GM18520 (cell line): ENCODE measurements around the gene CNPY4.
"Not testable (repeated sequence)": the region's sequence is repeated elsewhere in the genome, so short reads cannot be mapped to it uniquely, and the experiment has no call there.

Experiments used
- ATAC-seq: cut with Tn5 transposase; IDR thresholded peaks from one replicate; pipeline ENCODE4 v1.9.1; 2021; ENCODE audit not compliant: unreplicated experiment

The CNPY4 gene

GRCh38 chr7:100146350-100146749 lies 26.9 kb downstream of the CNPY4 start:
- not testable (repeated sequence) for ATAC-seq

GRCh38 chr7:100147278-100147677 lies 27.8 kb downstream of the CNPY4 start:
- no peak for ATAC-seq

- no peak for ATAC-seq
These were observed 28.8 kb downstream of the CNPY4 start for GRCh38 chr7:100148225-100148558.

DNA sequence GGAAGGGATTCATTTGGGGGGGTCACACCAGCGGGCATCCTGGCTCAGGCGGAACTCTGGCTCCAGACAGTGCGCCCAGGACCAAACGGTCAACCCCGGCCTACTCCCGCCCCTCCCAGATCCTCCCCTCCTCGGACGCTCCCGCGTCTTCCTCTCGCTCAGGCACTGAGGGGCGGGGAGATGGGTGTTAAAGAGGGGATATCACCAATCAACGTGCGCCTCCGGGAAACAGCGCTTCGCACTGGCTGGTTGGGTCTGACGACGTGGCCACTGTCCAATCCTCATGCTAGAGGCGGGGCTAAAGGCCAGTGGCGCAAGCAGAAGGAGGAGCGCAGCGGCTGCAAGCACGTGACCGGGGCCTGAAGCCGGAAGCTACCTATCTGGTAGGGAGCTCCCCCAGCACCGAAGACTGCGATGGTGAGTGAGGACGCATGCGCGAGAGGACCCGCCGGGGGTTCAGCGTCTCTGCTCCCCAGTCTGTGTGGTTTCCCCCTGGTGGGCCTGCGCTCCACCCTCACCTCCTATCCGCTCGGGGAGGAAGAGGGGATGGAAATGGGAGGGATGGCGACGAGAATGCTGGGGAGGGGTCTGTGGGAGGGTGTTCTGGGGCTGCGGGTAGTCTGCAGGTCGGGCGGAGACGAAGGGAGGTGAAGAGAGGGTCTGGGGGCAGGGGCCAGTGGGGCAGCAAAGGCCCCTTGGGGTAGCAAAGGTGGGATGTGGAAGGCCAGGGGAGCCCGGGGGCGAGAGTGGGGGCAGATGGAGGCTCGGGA lies 29.3 kb downstream of the CNPY4 start, which contains the start of gene LAMTOR4:
TSS of gene LAMTOR4 (plus strand) at position 360 of the 770 bp plus-strand sequence. CDS start at position 415, 55 bp downstream.
- peak; percentile 99 for ATAC-seq

- ATAC-seq = no peak
These were observed 33.0 kb downstream of the CNPY4 start for GRCh38 chr7:100152404-100152803.

DNA sequence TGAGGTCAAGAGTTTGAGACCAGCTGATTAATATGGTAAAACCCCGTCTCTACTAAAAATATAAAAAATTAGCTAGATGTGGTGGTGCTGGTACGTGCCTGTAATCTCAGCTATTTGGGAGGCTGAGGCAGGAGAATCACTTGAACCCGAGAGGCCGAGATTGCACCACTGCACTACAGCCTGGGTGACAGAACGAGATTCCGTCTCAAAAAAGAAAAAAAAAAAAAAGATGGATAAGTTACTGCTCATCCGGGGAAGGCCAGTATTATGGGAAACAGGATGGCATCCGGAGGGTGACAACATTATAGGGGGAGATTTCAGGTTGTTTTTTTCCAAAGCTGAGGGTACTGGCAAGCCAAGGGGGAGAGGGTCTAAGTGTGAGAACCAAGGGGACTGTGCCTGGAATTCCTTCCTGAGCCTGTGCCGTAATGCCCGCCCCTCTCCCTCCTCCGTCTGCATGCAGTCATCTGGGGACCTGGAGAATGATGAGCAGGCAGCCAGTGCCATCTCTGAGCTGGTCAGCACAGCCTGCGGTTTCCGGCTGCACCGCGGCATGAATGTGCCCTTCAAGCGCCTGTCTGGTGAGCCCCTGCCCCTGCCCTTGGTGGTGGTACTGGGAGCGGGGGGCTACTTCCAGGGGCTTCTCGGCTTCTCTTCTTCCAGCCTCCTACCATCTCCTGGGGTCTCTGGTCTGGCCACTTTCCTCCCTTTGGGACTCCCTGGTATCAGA lies 33.7 kb downstream of the CNPY4 start:
- ATAC-seq = no peak

DNA sequence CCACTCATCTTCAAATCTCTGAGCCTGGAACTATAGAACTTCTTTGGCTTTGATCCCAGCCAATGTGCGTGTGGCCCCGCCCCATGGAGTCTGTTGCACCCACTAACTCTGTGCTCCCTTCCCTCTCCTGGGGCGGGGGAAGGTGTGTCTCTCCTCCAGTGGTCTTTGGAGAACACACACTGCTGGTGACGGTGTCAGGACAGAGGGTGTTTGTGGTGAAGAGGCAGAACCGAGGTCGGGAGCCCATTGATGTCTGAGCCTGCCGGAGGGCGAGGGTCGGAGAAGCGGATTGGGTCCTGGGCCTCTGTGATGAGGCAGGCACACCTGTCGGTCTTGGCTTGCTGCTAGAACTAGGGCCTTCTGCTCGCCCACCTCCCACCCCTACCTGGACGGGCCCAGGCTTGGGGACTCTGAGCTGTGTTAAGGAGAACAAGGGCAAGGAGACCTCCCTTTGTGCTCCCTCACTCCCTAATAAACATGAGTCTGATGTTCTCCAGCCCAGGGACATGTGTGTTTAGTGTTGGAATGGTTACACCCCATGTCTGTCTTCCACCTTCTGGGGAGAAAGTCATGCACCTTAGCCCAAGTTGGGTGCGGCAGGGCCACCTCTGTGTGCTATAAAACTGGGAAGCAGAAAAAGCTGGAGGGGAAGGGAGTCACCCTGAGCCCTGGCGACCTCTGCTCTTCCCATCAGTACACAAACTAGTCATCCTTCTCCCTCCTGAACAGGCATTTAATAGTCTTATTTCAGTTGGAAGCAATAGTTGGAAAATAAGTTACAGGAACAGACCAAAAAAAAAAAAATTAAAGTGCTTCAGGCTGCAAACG lies 34.5 kb downstream of the CNPY4 start:
- no peak for ATAC-seq

- ATAC-seq = no peak
These were observed 35.4 kb downstream of the CNPY4 start for GRCh38 chr7:100154651-100155491.

- no peak for ATAC-seq
These were observed 36.3 kb downstream of the CNPY4 start for GRCh38 chr7:100155553-100156317.

DNA sequence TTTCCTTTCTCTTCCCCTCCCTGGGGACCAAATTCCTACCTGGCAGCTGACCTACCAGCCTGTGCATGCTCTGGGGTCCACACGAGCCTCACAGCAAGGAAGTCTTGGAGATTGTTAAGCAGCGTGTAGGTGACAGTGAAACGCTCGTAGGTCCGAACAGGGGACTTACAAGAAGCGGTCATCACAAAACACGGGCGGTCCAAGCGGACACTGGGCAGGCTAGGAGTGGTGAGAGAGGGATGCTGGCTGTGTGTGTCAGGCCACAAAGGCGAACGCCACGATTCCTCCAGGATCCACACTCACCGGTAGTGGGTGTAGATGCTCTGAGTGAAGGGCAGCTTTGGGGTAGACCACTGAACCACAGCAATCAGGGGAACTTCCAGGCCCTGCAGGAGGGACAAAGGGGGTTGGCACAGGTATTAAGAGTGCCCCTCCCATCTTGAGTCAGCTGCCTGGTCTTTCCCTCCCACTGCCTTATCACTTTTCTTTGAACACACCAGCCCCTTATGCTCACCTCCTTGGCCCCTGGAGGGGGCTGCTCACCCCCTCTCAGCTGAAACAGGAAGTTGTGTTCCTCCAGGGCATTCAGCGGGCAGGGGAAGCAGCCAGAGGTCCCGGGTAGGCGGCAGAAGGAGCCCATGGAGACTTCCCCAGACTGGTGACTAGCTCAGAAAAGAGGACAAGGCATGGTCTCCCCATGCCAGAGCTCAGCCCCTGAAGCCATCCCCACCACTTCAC lies 37.1 kb downstream of the CNPY4 start:
- no peak for ATAC-seq

DNA sequence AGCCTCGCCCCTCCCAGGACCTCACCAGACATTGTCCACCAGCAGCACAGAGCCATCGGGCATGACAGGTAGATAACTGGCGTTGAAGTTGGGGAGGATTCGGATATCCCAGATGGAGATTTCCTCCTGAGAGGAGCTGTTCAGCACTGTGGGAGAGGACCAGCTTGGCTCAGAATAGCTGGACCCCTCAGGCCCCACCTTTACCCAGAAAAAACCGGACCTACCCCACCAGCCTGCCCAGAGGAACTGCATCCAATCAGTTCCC lies 37.6 kb downstream of the CNPY4 start:
- no peak for ATAC-seq

- ATAC-seq = no peak
These were observed 38.1 kb downstream of the CNPY4 start for GRCh38 chr7:100157334-100158228.

DNA sequence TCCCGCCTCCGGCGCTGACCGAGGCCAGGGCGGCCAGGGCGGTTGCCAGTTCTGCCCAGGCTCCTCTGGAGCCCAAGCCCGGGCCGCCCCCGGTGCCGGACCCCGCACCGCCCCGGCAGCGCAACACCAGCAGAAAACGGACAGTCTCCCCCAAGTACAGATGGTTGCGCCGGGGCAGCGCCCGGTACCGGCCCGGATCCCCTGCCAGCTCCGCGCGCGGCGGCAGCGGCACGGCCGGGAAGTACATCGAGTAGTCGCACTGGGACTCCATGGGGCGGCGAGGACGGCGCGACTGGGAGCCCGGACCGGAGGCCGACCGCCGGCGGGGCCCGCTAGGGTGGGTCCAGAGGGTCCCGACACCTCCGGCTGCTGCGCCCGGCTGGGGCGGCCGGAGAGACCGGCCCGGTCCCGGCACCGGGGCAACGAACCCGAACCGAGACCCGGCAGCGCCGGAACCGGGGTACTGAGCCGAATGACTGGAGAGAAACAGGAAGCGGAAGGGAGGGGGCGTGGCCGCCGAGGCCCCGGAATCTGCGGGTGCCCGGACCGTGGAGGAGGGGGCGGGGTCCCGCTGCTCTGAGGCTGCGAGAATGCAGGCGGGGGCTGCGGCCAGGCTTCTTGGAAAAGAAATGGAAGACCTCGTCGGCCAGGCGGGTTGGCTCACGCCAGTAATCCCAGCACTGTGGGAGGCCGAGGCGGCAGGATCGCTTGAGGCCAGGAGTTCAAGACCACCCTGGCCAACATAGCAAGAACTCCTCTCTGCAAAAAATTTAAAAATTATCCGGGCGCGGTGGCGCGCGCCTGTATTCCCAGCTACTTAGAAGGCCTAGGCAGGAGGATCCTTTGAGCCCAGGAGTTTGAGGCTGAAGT lies 39.0 kb downstream of the CNPY4 start, which contains the start of gene TRAPPC14:
TSS of gene TRAPPC14 (minus strand) at position 495 of the 870 bp plus-strand sequence. CDS start at position 271, 224 bp downstream.
- peak; percentile 75 for ATAC-seq

GRCh38 chr7:100159099-100159623 lies 39.7 kb downstream of the CNPY4 start:
- ATAC-seq = no peak

- no peak for ATAC-seq
These were observed 40.6 kb downstream of the CNPY4 start for GRCh38 chr7:100160067-100160466.

DNA sequence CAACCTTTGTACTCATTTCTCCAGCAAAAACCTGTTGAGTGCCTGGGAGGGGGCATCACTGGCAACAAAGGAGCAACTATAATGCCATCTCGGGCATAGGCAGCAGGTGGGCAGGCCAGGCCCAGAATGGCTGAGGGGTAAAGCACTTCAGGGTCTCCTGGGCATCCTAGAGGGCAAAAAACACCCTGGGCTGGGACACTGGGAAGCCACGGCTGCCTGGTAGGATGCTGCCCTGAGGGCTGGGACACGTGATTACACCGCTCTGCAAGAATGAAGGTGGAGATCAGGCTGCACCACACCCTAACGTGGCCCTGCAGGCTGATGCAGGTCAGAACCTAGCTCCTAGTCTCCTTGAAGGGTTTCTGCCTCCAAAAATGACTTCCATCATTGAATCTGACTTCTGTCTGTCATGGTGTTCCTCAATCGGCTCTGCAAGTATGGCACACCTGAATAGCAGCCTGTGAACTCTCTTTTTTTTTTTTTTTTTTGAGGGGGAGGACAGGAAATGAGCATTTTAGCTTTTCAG lies 43.6 kb downstream of the CNPY4 start:
- no peak for ATAC-seq

- ATAC-seq = no peak
These were observed 44.4 kb downstream of the CNPY4 start for GRCh38 chr7:100163871-100164270.
